ENCODE results near the gene NDUFB11. TPM values are rescaled to one million over a fixed set of nuclear protein-coding genes. Genes with fewer than 3 reads are reported as not detected.

The NDUFB11 gene
- total and polyA plus RNA-seq, 9 of the 15 experiments (the other 6 are each of a cell fraction or from before 2014, with no cell fraction given) = 20.9 to 269 (median 86.8) TPM

DNA sequence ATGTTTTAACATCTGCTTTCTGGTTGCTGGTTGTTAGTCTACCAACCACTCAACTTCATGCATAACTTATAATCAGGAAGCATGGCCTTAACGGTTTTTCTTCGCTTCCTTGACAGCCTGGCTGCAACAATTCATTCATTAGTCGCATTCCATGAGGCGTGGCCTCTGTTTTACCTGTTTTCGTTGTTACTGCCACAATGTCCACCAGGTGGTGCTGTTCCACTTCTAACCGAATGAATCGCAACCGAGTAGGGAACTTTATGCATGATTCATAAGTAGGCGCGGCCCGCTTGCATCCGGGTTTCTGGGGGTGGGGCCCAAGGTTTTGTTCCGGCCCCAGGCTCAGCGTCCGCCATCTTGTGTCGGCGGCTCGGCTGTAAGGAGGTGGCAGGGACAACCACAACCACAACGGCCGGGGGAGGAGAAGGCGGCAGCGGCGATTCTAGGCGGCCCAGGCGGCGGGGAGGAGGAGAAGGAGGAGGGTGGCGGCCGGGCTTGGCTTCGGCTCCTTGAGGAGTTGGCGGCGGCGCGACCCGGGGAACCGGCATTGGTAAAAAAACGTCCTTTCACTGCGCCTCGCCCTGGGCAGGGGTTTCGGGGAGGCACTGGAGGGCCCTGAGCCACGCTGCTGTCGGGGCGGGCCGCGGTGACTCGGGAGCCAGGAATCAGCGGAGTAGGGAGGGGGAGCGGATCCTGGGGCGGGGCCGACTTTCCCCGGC is 49.1 kb upstream of the NDUFB11 start, which contains the start of gene UBA1 (continued):
- TF ChIP-seq SREBF1 (IDR thresholded peaks at IDR 0.05; ENCODE audit: borderline replicate concordance, low read depth, low read length) = no peak
- no peak for TF ChIP-seq CBFA2T3 (IDR thresholded peaks at IDR 0.05)
- 0 out of 2 replicates have a peak, but pooled peaks have one; percentile 56 for TF ChIP-seq POLR2AphosphoS2 (IDR thresholded peaks at IDR 0.05; ENCODE audit: low read length)
- TF ChIP-seq RFX7 (CRISPR knock-in tag; IDR thresholded peaks at IDR 0.05) = no peak
- TF ChIP-seq, protein P1, sequence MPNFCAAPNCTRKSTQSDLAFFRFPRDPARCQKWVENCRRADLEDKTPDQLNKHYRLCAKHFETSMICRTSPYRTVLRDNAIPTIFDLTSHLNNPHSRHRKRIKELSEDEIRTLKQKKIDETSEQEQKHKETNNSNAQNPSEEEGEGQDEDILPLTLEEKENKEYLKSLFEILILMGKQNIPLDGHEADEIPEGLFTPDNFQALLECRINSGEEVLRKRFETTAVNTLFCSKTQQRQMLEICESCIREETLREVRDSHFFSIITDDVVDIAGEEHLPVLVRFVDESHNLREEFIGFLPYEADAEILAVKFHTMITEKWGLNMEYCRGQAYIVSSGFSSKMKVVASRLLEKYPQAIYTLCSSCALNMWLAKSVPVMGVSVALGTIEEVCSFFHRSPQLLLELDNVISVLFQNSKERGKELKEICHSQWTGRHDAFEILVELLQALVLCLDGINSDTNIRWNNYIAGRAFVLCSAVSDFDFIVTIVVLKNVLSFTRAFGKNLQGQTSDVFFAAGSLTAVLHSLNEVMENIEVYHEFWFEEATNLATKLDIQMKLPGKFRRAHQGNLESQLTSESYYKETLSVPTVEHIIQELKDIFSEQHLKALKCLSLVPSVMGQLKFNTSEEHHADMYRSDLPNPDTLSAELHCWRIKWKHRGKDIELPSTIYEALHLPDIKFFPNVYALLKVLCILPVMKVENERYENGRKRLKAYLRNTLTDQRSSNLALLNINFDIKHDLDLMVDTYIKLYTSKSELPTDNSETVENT (CRISPR knock-in tag; IDR thresholded peaks at IDR 0.05) = no peak
- no peak for TF ChIP-seq CBX2 (IDR thresholded peaks at IDR 0.05; ENCODE audit: insufficient read depth, low read length, poor library complexity, severe bottlenecking)
- no peak for TF ChIP-seq PCBP1 (IDR thresholded peaks at IDR 0.05; ENCODE audit: low read depth, low read length, poor library complexity, severe bottlenecking)
- no peak for TF ChIP-seq SRSF1 (IDR thresholded peaks at IDR 0.05; ENCODE audit: low read depth, low read length)
- no peak for TF ChIP-seq SLC30A9 (CRISPR knock-in tag; IDR thresholded peaks at IDR 0.05)
- 0 out of 2 replicates have a peak, but pooled peaks have one; percentile 23 for TF ChIP-seq GMEB1 (CRISPR knock-in tag; IDR thresholded peaks at IDR 0.05)
- TF ChIP-seq, protein P2, sequence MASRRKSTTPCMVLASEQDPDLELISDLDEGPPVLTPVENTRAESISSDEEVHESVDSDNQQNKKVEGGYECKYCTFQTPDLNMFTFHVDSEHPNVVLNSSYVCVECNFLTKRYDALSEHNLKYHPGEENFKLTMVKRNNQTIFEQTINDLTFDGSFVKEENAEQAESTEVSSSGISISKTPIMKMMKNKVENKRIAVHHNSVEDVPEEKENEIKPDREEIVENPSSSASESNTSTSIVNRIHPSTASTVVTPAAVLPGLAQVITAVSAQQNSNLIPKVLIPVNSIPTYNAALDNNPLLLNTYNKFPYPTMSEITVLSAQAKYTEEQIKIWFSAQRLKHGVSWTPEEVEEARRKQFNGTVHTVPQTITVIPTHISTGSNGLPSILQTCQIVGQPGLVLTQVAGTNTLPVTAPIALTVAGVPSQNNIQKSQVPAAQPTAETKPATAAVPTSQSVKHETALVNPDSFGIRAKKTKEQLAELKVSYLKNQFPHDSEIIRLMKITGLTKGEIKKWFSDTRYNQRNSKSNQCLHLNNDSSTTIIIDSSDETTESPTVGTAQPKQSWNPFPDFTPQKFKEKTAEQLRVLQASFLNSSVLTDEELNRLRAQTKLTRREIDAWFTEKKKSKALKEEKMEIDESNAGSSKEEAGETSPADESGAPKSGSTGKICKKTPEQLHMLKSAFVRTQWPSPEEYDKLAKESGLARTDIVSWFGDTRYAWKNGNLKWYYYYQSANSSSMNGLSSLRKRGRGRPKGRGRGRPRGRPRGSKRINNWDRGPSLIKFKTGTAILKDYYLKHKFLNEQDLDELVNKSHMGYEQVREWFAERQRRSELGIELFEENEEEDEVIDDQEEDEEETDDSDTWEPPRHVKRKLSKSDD (conservative IDR thresholded peaks at IDR 0.05; ENCODE audit: low read length) = 0 out of 2 replicates have a peak, but pooled peaks have one; percentile 21
- TF ChIP-seq, protein P3, sequence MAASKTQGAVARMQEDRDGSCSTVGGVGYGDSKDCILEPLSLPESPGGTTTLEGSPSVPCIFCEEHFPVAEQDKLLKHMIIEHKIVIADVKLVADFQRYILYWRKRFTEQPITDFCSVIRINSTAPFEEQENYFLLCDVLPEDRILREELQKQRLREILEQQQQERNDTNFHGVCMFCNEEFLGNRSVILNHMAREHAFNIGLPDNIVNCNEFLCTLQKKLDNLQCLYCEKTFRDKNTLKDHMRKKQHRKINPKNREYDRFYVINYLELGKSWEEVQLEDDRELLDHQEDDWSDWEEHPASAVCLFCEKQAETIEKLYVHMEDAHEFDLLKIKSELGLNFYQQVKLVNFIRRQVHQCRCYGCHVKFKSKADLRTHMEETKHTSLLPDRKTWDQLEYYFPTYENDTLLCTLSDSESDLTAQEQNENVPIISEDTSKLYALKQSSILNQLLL (CRISPR knock-in tag; IDR thresholded peaks at IDR 0.05; ENCODE audit: borderline replicate concordance) = no peak
- TF ChIP-seq, protein P4, sequence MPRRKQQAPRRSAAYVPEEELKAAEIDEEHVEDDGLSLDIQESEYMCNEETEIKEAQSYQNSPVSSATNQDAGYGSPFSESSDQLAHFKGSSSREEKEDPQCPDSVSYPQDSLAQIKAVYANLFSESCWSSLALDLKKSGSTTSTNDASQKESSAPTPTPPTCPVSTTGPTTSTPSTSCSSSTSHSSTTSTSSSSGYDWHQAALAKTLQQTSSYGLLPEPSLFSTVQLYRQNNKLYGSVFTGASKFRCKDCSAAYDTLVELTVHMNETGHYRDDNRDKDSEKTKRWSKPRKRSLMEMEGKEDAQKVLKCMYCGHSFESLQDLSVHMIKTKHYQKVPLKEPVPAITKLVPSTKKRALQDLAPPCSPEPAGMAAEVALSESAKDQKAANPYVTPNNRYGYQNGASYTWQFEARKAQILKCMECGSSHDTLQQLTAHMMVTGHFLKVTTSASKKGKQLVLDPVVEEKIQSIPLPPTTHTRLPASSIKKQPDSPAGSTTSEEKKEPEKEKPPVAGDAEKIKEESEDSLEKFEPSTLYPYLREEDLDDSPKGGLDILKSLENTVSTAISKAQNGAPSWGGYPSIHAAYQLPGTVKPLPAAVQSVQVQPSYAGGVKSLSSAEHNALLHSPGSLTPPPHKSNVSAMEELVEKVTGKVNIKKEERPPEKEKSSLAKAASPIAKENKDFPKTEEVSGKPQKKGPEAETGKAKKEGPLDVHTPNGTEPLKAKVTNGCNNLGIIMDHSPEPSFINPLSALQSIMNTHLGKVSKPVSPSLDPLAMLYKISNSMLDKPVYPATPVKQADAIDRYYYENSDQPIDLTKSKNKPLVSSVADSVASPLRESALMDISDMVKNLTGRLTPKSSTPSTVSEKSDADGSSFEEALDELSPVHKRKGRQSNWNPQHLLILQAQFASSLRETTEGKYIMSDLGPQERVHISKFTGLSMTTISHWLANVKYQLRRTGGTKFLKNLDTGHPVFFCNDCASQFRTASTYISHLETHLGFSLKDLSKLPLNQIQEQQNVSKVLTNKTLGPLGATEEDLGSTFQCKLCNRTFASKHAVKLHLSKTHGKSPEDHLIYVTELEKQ (CRISPR knock-in tag; IDR thresholded peaks at IDR 0.05) = no peak
- TF ChIP-seq CREBBP (IDR thresholded peaks at IDR 0.05; ENCODE audit: low read depth, low read length) = no peak
- TF ChIP-seq HDAC2 (IDR thresholded peaks at IDR 0.05) = peak; percentile 46; the same call in 1 of the 2 replicates
- 0 out of 2 replicates have a peak, but pooled peaks have one; percentile 24 for TF ChIP-seq DPF2 (IDR thresholded peaks at IDR 0.05)
